ENCODE measurements around the gene ZYG11B. TPM values are rescaled to one million over a fixed set of nuclear protein-coding genes. Genes with fewer than 3 reads are reported as not detected.
A peak's percentile ranks its signal among the peaks of the same experiment; 100 is the strongest.

ZYG11B gene
- total and polyA plus RNA-seq, 9 of the 15 experiments (the other 6 are each of a cell fraction or from before 2014, with no cell fraction given), result 4.9 to 22.2 (median 12.2) TPM

GRCh38 chr1:52726265-52727113, at the start of gene ZYG11B (continued):
- TF ChIP-seq NBN (IDR thresholded peaks at IDR 0.05; ENCODE audit: low read depth) (peak; percentile 83), ZNF589 (CRISPR knock-in tag; IDR thresholded peaks at IDR 0.05; ENCODE audit: low read depth) (no peak), ZNF561 (CRISPR knock-in tag; conservative IDR thresholded peaks at IDR 0.05) (no peak), JUN (IDR thresholded peaks at IDR 0.05; ENCODE audit: borderline replicate concordance, low read depth, low read length) (0 out of 2 replicates have a peak, but pooled peaks have one; percentile 12), JUN (CRISPR knock-in tag; IDR thresholded peaks at IDR 0.05; ENCODE audit: borderline replicate concordance) (no peak), KAT7 (CRISPR knock-in tag; IDR thresholded peaks at IDR 0.05; ENCODE audit: borderline replicate concordance) (0 out of 2 replicates have a peak, but pooled peaks have one; percentile 20), HLTF (IDR thresholded peaks at IDR 0.05) (peak; percentile 98), SMAD4 (CRISPR knock-in tag; conservative IDR thresholded peaks at IDR 0.05) (peak; percentile 36; the same call in 1 of the 2 replicates), TRIM24 (IDR thresholded peaks at IDR 0.05) (peak; percentile 32 to 47; a peak in 2 of 4 replicates), TGIF2 (CRISPR knock-in tag; IDR thresholded peaks at IDR 0.05) (0 out of 2 replicates have a peak, but pooled peaks have one; percentile 77), FOXK1 (CRISPR knock-in tag; IDR thresholded peaks at IDR 0.05; ENCODE audit: borderline replicate concordance) (no peak), MCM5 (IDR thresholded peaks at IDR 0.05; ENCODE audit: low read depth) (no peak), SUPT5H (IDR thresholded peaks at IDR 0.05) (0 out of 2 replicates have a peak, but pooled peaks have one; percentile 59), MEF2A (IDR thresholded peaks at IDR 0.05; ENCODE audit: control insufficient read depth, low read depth, low read length) (no peak), THRAP3 (IDR thresholded peaks at IDR 0.05; ENCODE audit: borderline replicate concordance) (peak; percentile 95), EGR1 (conservative IDR thresholded peaks at IDR 0.05) (peak; percentile 84), HINFP (tag; conservative IDR thresholded peaks at IDR 0.05; ENCODE audit: low read depth) (peak; percentile 76), ETS1 (conservative IDR thresholded peaks at IDR 0.05; ENCODE audit: control insufficient read depth, low read depth, low read length) (peak; percentile 55; the same call in 1 of the 2 replicates)
- TF ChIP-seq, protein P1, sequence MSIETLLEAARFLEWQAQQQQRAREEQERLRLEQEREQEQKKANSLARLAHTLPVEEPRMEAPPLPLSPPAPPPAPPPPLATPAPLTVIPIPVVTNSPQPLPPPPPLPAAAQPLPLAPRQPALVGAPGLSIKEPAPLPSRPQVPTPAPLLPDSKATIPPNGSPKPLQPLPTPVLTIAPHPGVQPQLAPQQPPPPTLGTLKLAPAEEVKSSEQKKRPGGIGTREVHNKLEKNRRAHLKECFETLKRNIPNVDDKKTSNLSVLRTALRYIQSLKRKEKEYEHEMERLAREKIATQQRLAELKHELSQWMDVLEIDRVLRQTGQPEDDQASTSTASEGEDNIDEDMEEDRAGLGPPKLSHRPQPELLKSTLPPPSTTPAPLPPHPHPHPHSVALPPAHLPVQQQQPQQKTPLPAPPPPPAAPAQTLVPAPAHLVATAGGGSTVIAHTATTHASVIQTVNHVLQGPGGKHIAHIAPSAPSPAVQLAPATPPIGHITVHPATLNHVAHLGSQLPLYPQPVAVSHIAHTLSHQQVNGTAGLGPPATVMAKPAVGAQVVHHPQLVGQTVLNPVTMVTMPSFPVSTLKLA (conservative IDR thresholded peaks at IDR 0.05), result peak in 1 of 2 experiments; percentile 67; a peak in 1 of 4 replicates
- TF ChIP-seq, protein P2, sequence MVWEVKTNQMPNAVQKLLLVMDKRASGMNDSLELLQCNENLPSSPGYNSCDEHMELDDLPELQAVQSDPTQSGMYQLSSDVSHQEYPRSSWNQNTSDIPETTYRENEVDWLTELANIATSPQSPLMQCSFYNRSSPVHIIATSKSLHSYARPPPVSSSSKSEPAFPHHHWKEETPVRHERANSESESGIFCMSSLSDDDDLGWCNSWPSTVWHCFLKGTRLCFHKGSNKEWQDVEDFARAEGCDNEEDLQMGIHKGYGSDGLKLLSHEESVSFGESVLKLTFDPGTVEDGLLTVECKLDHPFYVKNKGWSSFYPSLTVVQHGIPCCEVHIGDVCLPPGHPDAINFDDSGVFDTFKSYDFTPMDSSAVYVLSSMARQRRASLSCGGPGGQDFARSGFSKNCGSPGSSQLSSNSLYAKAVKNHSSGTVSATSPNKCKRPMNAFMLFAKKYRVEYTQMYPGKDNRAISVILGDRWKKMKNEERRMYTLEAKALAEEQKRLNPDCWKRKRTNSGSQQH (CRISPR knock-in tag; IDR thresholded peaks at IDR 0.05), result peak; percentile 94; the same call in 1 of the 2 replicates

Data from K562 (cell line).